WTC11 (cell line): Measurements from ENCODE around the gene FGF22. TPM values are rescaled to one million over a fixed set of nuclear protein-coding genes. Genes with fewer than 3 reads are reported as not detected.

Experiments
- ATAC-seq: fragments of 200-7000 bp; cut with Tn5 transposase; 2 replicates; pipeline ENCODE4 v1.10.0; 2021; ENCODE audit warnings: mild to moderate bottlenecking, moderate library complexity
- CTCF ChIA-PET: fragments of 300-600 bp; sonication (Branson Sonifier 250); formaldehyde crosslinking; loops from one replicate; lab custom pipeline; 2021; ENCODE audit warnings: antibody characterized with exemption; lab: Charles Lee
- POLR2A ChIA-PET: fragments of 350-600 bp; sonication (Branson Sonifier 250); formaldehyde crosslinking; loops from one replicate; lab custom pipeline; 2021; ENCODE audit warnings: antibody characterized with exemption; lab: Charles Lee
- DNase-seq: peaks from one replicate; pipeline ENCODE4 v3.0.0; 2021; ENCODE audit warnings: low spot score
- H3K27ac Mint-ChIP-seq: 2 replicates; pipeline ENCODE4 v1.8.0; 2021; ENCODE audit warnings: mixed read lengths
- H3K27me3 Mint-ChIP-seq: 2 replicates; pipeline ENCODE4 v1.8.0; 2021; ENCODE audit warnings: low read depth, mild to moderate bottlenecking, moderate library complexity, mixed read lengths
- H3K36me3 Mint-ChIP-seq: 2 replicates; pipeline ENCODE4 v1.8.0; 2021; ENCODE audit warnings: mixed read lengths
- H3K4me1 Mint-ChIP-seq: 2 replicates; pipeline ENCODE4 v1.8.0; 2022; ENCODE audit warnings: mixed read lengths
- H3K4me3 Mint-ChIP-seq: 2 replicates; pipeline ENCODE4 v1.8.0; 2021; ENCODE audit warnings: mild to moderate bottlenecking, moderate library complexity, mixed read lengths
- H3K9me3 Mint-ChIP-seq: 2 replicates; pipeline ENCODE4 v1.8.0; 2021; ENCODE audit warnings: mixed read lengths
- CTCF ChIP-seq: fragments of 200-600 bp; IDR thresholded peaks from 2 replicates; pipeline ENCODE4 v1.8.0; 2022; ENCODE audit warnings: antibody characterized with exemption
- E2F4 ChIP-seq: sonication (generic); formaldehyde crosslinking; IDR thresholded peaks from 2 replicates; pipeline ENCODE4 v1.8.1; 2022; ENCODE audit warnings: low read depth, mild to moderate bottlenecking, moderate library complexity, missing genetic modification reagents, borderline replicate concordance
- E2F5 ChIP-seq: sonication (generic); formaldehyde crosslinking; IDR thresholded peaks from 2 replicates; pipeline ENCODE4 v1.8.1; 2022; ENCODE audit warnings: mild to moderate bottlenecking, moderate library complexity, missing genetic modification reagents
- ERG ChIP-seq: fragments of 250-450 bp; sonication (Bioruptor Pico); IDR thresholded peaks from 2 replicates; pipeline ENCODE4 v1.8.0; 2021; ENCODE audit warnings: mild to moderate bottlenecking
- ESRRA ChIP-seq: sonication (generic); formaldehyde crosslinking; IDR thresholded peaks from 2 replicates; pipeline ENCODE4 v1.8.1; 2022; ENCODE audit warnings: mild to moderate bottlenecking, missing genetic modification reagents, borderline replicate concordance
- IRF2 ChIP-seq: sonication (generic); formaldehyde crosslinking; IDR thresholded peaks from 2 replicates; pipeline ENCODE4 v1.8.0; 2022; ENCODE audit warnings: low read depth, missing genetic modification reagents, borderline replicate concordance
- JAZF1 ChIP-seq: fragments of 250-450 bp; sonication (Bioruptor Pico); IDR thresholded peaks from 2 replicates; pipeline ENCODE4 v1.9.0; 2021; ENCODE audit warnings: moderate library complexity, mild to moderate bottlenecking, inconsistent platforms
- MAX ChIP-seq: sonication (generic); formaldehyde crosslinking; IDR thresholded peaks from 2 replicates; pipeline ENCODE4 v1.8.0; 2022; ENCODE audit warnings: mild to moderate bottlenecking, missing genetic modification reagents
- MXD4 ChIP-seq: fragments of 250-450 bp; sonication (Bioruptor Pico); IDR thresholded peaks from 2 replicates; pipeline ENCODE4 v1.8.0; 2021; ENCODE audit warnings: mild to moderate bottlenecking, moderate library complexity, borderline replicate concordance
- MYBL2 ChIP-seq: sonication (generic); formaldehyde crosslinking; IDR thresholded peaks from 2 replicates; pipeline ENCODE4 v1.8.1; 2023; ENCODE audit warnings: mild to moderate bottlenecking, moderate library complexity, missing genetic modification reagents
- NFATC4 ChIP-seq: fragments of 250-450 bp; sonication (Bioruptor Pico); IDR thresholded peaks from 2 replicates; pipeline ENCODE4 v1.9.0; 2021; ENCODE audit warnings: mild to moderate bottlenecking
- NFYB ChIP-seq: sonication (generic); formaldehyde crosslinking; conservative IDR thresholded peaks from 2 replicates; pipeline ENCODE4 v1.8.0; 2022; ENCODE audit warnings: low read depth, missing genetic modification reagents
- PREB ChIP-seq: sonication (generic); formaldehyde crosslinking; IDR thresholded peaks from 2 replicates; pipeline ENCODE4 v1.8.1; 2022; ENCODE audit warnings: mild to moderate bottlenecking, missing genetic modification reagents, moderate library complexity, borderline replicate concordance
- SMAD4 ChIP-seq: sonication (generic); formaldehyde crosslinking; IDR thresholded peaks from 2 replicates; pipeline ENCODE4 v1.8.0; 2022; ENCODE audit warnings: mild to moderate bottlenecking, missing genetic modification reagents
- SP1 ChIP-seq: sonication (generic); formaldehyde crosslinking; conservative IDR thresholded peaks from 2 replicates; pipeline ENCODE4 v1.8.1; 2022; ENCODE audit warnings: missing genetic modification reagents
- TEAD4 ChIP-seq: sonication (generic); formaldehyde crosslinking; IDR thresholded peaks from 2 replicates; pipeline ENCODE4 v1.8.0; 2022; ENCODE audit warnings: mild to moderate bottlenecking, missing genetic modification reagents
- USF1 ChIP-seq: sonication (generic); formaldehyde crosslinking; IDR thresholded peaks from 2 replicates; pipeline ENCODE4 v1.8.0; 2022; ENCODE audit warnings: mild to moderate bottlenecking, missing genetic modification reagents
- USF2 ChIP-seq: sonication (generic); formaldehyde crosslinking; IDR thresholded peaks from 2 replicates; pipeline ENCODE4 v1.8.1; 2023; ENCODE audit warnings: mild to moderate bottlenecking, missing genetic modification reagents, moderate library complexity
- ZNF138 ChIP-seq: sonication (generic); formaldehyde crosslinking; conservative IDR thresholded peaks from 2 replicates; pipeline ENCODE4 v1.8.1; 2022; ENCODE audit warnings: mild to moderate bottlenecking, moderate library complexity, missing genetic modification reagents
- ZNF263 ChIP-seq: sonication (generic); formaldehyde crosslinking; IDR thresholded peaks from 2 replicates; pipeline ENCODE4 v1.8.1; 2022; ENCODE audit warnings: low read depth, mild to moderate bottlenecking, moderate library complexity, missing genetic modification reagents
- total RNA-seq: library from RNA; stranded (reverse); gene quantifications from 3 replicates; pipeline ENCODE4 v1.2.3, GENCODE V29; 2021

The FGF22 gene
- total RNA-seq, 1 experiment from 2014 or later, result 1.6 TPM

GRCh38 chr19:608155-609003 lies 31.3 kb upstream of the FGF22 start (continued):
- no peak for TF ChIP-seq NFATC4 (CRISPR knock-in tag)
- no peak for TF ChIP-seq SMAD4 (CRISPR knock-in tag)
- no peak for TF ChIP-seq USF1
- TF ChIP-seq E2F5, result no peak
- TF ChIP-seq ZNF138 (CRISPR knock-in tag), result no peak
- TF ChIP-seq USF2, result no peak
- no peak for TF ChIP-seq ESRRA (CRISPR knock-in tag)
- no peak for TF ChIP-seq JAZF1 (CRISPR knock-in tag)
- TF ChIP-seq MYBL2 (CRISPR knock-in tag), result no peak
- no peak for TF ChIP-seq TEAD4 (CRISPR knock-in tag)
- TF ChIP-seq SP1 (CRISPR knock-in tag), result no peak

GRCh38 chr19:609004-609346 lies 30.7 kb upstream of the FGF22 start:
- ATAC-seq, result no peak
- no peaks in the 10 kb centered on the region for H3K27me3 Mint-ChIP-seq
- POLR2A ChIA-PET, result no interaction called here
- H3K9me3 Mint-ChIP-seq, result no peaks in the 10 kb centered on the region
- peaks cover 3% of the 10 kb centered on the region; the same call in 1 of the 2 replicates for H3K4me1 Mint-ChIP-seq
- CTCF ChIA-PET, result no interaction called here
- no peak for DNase-seq
- H3K27ac Mint-ChIP-seq, result no peak overlapping the region
- TF ChIP-seq MXD4 (CRISPR knock-in tag) (no peak), ZNF263 (CRISPR knock-in tag) (no peak), PREB (CRISPR knock-in tag) (no peak), CTCF (no peak), USF1 (no peak), IRF2 (no peak), ERG (no peak), MYBL2 (CRISPR knock-in tag) (no peak), TEAD4 (CRISPR knock-in tag) (no peak), NFYB (CRISPR knock-in tag) (no peak), MAX (CRISPR knock-in tag) (no peak), E2F4 (CRISPR knock-in tag) (no peak)
- TF ChIP-seq, all 79 proteins: peak for 0
- Mint-ChIP-seq H3K4me3 (no peak overlapping the region), H3K36me3 (peaks cover 3% of the 10 kb centered on the region)
